GM10266 (cell line): ENCODE results near the gene DOCK9.

Experiments used
- DNase-seq: peaks from one replicate; pipeline ENCODE4 v3.0.0; 2012; ENCODE audit errors: extremely low spot score
- CTCF ChIP-seq: IDR thresholded peaks from 2 replicates; pipeline ENCODE4 v1.5.1; 2012; ENCODE audit warnings: mild to moderate bottlenecking, low read depth; ENCODE audit not compliant: control insufficient read depth, insufficient read depth; ENCODE audit errors: missing control alignments

The DOCK9 gene

GRCh38 chr13:99003851-99004471 is 26.1 kb upstream of the DOCK9 start:
- DNase-seq, result no peak
- TF ChIP-seq CTCF, result no peak

GRCh38 chr13:99003186-99003585 is 25.3 kb upstream of the DOCK9 start:
- TF ChIP-seq CTCF, result no peak
- DNase-seq, result no peak

- no peak for DNase-seq
- no peak for TF ChIP-seq CTCF
Measured at GRCh38 chr13:99002172-99002710, 24.4 kb upstream of the DOCK9 start.

GRCh38 chr13:99000137-99000536 is 22.3 kb upstream of the DOCK9 start:
- no peak for TF ChIP-seq CTCF
- DNase-seq, result no peak

- no peak for TF ChIP-seq CTCF
- no peak for DNase-seq
Measured at GRCh38 chr13:98999639-98999952, 21.7 kb upstream of the DOCK9 start.

GRCh38 chr13:98998831-98999638 is 21.2 kb upstream of the DOCK9 start:
- no peak for DNase-seq
- no peak for TF ChIP-seq CTCF
